Peyer's patch (tissue), 4 donors: ENCODE measurements around the gene KLHL29. TPM values are rescaled to one million over a fixed set of nuclear protein-coding genes. Genes with fewer than 3 reads are reported as not detected.
A peak's percentile ranks its signal among the peaks of the same experiment; 100 is the strongest.

Experiments
- DNase-seq, 3 donors: peaks; one replicate each; pipeline ENCODE4 v3.0.0-alpha.2; 2017 to 2019
- H3K27ac ChIP-seq, 4 donors: fragments of 200-600 bp; sonication (generic); one replicate each; pipeline ENCODE4 v1.5.1; 2016 to 2019
- H3K27me3 ChIP-seq, 2 donors: fragments of 200-600 bp; sonication (generic); one replicate each; pipeline ENCODE4 v1.5.1; 2019
- H3K36me3 ChIP-seq, 3 donors: fragments of 200-600 bp; sonication (generic); one replicate each; pipeline ENCODE4 v1.5.1; 2016 to 2019
- H3K4me1 ChIP-seq, 4 donors: fragments of 200-600 bp; sonication (generic); one replicate each; pipeline ENCODE4 v1.5.1; 2016 to 2019
- H3K4me3 ChIP-seq, 4 donors: fragments of 200-600 bp; sonication (generic); 1 replicate in 3 of 4; 2 replicates in 1 of 4; pipeline ENCODE4 v1.5.1; 2016 to 2019; ENCODE audit warnings: mild to moderate bottlenecking in 1 of 4
- H3K9me3 ChIP-seq, 4 donors: fragments of 200-600 bp; sonication (generic); one replicate each; pipeline ENCODE4 v1.5.1; 2016 to 2019; ENCODE audit warnings: mild to moderate bottlenecking in 1 of 4
- POLR2A ChIP-seq, 2 donors: fragments of 450-650 bp; IDR thresholded peaks; one replicate each; pipeline ENCODE4 v1.5.1; 2017; ENCODE audit warnings: antibody characterized with exemption in 2 of 2, mild to moderate bottlenecking in 2 of 2, moderate library complexity in 2 of 2
- total RNA-seq, 4 donors: library from RNA; depleted of rRNA; stranded (reverse); fragments of >200 nt; gene quantifications; one replicate each; pipeline ENCODE4 v1.1.0, GENCODE V29; 2016
- TF ChIP-seq, protein P1 (sequence below), 6 experiments: fragments of 450-650 bp in 4 of 6; fragments of 200-600 bp in 2 of 6; sonication (generic) in 1 of 6; IDR thresholded peaks; one replicate each; pipeline ENCODE4 v1.5.1; 2017 to 2019; ENCODE audit warnings: antibody characterized with exemption in 6 of 6, mild to moderate bottlenecking in 3 of 6, moderate library complexity in 1 of 6

The KLHL29 gene
- total RNA-seq, 4 donors from 2014 or later, result 1.1 to 18.2 (median 5.0) TPM

DNA sequence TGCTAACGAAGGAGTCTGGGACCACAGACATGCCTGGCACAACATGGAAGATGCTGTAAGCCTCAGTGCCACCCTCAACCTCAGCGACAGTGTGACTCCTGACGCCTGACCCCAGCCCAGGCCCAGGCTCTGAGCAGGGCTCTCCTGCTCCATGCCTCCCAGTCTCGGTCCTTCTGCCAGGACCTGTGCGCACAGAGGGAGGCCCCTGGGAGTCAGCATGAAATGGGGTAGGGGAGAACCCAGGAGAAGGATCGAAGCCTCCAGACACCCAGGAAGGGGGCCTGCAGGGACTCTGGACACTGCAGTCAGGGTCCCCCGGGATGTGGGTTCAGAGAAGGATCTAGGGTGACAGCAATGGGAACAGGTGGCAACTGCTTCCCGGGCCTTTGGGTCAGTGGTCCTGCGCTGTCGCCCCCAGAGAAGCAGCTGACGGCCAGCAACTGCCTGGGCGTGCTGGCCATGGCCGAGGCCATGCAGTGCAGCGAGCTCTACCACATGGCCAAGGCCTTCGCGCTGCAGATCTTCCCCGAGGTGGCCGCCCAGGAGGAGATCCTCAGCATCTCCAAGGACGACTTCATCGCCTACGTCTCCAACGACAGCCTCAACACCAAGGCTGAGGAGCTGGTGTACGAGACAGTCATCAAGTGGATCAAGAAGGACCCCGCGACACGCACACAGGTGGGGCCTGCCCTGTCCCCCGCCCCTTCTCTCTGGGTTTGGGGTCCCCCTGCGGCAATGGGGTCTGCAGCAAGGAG lies 308.0 kb downstream of the KLHL29 start:
- TF ChIP-seq POLR2A (IDR thresholded peaks at IDR 0.05), result no peak
- TF ChIP-seq, protein P1, sequence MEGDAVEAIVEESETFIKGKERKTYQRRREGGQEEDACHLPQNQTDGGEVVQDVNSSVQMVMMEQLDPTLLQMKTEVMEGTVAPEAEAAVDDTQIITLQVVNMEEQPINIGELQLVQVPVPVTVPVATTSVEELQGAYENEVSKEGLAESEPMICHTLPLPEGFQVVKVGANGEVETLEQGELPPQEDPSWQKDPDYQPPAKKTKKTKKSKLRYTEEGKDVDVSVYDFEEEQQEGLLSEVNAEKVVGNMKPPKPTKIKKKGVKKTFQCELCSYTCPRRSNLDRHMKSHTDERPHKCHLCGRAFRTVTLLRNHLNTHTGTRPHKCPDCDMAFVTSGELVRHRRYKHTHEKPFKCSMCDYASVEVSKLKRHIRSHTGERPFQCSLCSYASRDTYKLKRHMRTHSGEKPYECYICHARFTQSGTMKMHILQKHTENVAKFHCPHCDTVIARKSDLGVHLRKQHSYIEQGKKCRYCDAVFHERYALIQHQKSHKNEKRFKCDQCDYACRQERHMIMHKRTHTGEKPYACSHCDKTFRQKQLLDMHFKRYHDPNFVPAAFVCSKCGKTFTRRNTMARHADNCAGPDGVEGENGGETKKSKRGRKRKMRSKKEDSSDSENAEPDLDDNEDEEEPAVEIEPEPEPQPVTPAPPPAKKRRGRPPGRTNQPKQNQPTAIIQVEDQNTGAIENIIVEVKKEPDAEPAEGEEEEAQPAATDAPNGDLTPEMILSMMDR (IDR thresholded peaks at IDR 0.05), result no peak
- H3K36me3 ChIP-seq, result no peaks in the 10 kb centered on the region
- peak in 1 of 3 donors; percentile 41 for DNase-seq
- no peak overlapping the region for H3K27ac ChIP-seq
- H3K4me1 ChIP-seq, result no peaks in the 10 kb centered on the region
- no peaks in the 10 kb centered on the region for H3K27me3 ChIP-seq
- no peak overlapping the region for H3K4me3 ChIP-seq
- H3K9me3 ChIP-seq, result no peaks in the 10 kb centered on the region

DNA sequence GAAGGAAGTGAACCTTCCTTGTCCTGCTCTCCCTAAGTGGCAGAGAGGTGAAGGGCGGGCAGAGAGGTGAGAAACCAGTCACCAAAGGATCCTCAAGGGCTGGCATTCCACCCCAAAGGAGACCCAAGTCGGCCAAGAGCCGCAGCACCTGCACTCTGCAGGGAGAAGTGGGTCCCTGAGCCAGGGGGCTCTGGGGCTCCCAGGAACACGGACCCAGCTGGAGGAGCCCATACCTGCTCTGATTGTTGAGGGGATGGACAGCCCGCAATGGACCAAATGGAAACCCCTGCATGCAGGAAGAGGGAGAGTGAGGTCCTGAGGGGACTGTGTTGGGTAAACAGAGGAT lies 308.6 kb downstream of the KLHL29 start:
- no peaks in the 10 kb centered on the region for H3K36me3 ChIP-seq
- no peak overlapping the region for H3K27ac ChIP-seq
- TF ChIP-seq, protein P1 (IDR thresholded peaks at IDR 0.05), result no peak
- no peak for TF ChIP-seq POLR2A (IDR thresholded peaks at IDR 0.05)
- no peak for DNase-seq
- H3K4me3 ChIP-seq, result no peak overlapping the region
- H3K9me3 ChIP-seq, result no peaks in the 10 kb centered on the region
- H3K27me3 ChIP-seq, result no peaks in the 10 kb centered on the region
- no peaks in the 10 kb centered on the region for H3K4me1 ChIP-seq

DNA sequence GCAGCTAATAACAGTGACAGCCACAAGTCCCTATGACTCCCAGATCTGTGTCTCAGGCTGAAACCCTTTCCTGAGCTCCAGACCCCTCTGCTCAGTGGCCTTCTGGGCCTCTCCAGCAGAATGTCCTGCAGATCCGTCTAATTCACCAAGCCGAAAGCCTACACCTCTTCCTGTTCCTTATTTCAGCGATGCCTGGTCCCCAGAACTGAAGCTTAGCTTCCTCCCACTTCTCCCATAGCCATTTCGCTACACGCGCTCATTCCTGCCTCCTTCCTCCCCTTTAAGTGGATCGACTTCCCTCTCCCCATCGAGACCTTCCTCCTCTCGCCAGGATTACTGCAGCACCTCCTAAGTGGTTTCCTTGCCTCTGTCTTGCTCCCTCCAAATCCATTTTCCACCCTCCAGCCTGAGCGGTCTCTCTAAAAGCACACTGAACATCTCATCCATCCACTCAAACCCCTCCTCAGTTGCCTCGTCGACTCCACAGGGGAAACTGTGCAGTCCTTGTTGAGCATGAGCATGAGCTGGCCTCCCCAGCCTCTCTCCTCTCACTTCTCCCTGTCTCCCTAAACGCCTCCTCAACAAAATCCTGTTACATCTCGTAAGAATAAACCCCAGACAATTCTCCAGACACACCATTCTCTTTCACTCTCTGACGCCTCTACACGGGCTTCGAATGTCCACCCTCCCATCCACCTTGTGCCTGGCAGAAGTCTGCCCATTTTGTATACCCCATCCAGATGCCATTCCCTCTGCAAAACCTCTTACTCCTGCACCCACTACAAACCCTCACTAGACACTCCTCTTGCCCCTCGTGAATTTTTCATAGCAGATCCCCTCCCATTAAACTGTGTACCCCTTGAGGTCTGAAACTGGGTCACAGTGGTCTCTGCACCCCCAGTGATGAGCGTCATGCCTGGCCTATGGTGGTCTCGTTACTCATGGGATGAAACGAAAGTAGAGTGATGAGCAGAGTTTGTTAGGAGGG lies 309.4 kb downstream of the KLHL29 start:
- TF ChIP-seq, protein P1 (IDR thresholded peaks at IDR 0.05), result no peak
- TF ChIP-seq POLR2A (IDR thresholded peaks at IDR 0.05), result no peak
- Histone ChIP-seq H3K4me1 (no peaks in the 10 kb centered on the region), H3K4me3 (no peak overlapping the region), H3K27me3 (no peaks in the 10 kb centered on the region), H3K36me3 (peaks cover 0 to 2% (median 0%) of the 10 kb centered on the region in 3 donors), H3K9me3 (no peaks in the 10 kb centered on the region), H3K27ac (no peak overlapping the region)
- DNase-seq, result no peak

DNA sequence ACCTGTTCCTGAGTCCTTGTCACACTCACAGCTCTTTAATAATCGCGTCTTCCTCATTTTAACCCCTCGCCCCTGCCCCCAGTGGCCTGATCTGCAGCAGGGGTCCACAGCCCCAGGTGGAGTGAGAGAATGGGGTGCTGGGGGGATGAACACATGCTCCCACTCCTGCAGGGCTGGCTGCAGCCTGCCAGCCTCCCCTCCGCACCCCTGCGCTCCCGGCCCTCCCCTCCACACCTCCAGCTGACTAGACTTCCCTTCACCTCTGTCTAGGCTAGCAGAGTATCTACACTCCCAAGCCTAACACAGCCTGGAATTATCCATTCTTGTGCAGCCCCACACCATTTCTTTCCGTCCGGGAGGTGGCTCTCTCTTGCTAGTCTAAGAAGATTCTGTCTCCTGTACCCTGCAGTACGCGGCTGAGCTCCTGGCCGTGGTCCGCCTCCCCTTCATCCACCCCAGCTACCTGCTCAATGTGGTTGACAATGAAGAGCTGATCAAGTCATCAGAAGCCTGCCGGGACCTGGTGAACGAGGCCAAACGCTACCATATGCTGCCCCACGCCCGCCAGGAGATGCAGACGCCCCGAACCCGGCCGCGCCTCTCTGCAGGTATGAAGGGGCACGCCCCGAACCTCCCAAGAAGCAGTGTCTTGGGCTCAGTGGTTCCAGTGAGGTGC lies 310.4 kb downstream of the KLHL29 start:
- Histone ChIP-seq H3K27ac (no peak overlapping the region), H3K36me3 (peaks cover 0 to 6% (median 0%) of the 10 kb centered on the region in 3 donors), H3K9me3 (no peaks in the 10 kb centered on the region), H3K4me1 (no peaks in the 10 kb centered on the region), H3K27me3 (no peaks in the 10 kb centered on the region), H3K4me3 (no peak overlapping the region)
- TF ChIP-seq POLR2A (IDR thresholded peaks at IDR 0.05), result no peak
- TF ChIP-seq, protein P1 (IDR thresholded peaks at IDR 0.05), result no peak
- DNase-seq, result no peak

DNA sequence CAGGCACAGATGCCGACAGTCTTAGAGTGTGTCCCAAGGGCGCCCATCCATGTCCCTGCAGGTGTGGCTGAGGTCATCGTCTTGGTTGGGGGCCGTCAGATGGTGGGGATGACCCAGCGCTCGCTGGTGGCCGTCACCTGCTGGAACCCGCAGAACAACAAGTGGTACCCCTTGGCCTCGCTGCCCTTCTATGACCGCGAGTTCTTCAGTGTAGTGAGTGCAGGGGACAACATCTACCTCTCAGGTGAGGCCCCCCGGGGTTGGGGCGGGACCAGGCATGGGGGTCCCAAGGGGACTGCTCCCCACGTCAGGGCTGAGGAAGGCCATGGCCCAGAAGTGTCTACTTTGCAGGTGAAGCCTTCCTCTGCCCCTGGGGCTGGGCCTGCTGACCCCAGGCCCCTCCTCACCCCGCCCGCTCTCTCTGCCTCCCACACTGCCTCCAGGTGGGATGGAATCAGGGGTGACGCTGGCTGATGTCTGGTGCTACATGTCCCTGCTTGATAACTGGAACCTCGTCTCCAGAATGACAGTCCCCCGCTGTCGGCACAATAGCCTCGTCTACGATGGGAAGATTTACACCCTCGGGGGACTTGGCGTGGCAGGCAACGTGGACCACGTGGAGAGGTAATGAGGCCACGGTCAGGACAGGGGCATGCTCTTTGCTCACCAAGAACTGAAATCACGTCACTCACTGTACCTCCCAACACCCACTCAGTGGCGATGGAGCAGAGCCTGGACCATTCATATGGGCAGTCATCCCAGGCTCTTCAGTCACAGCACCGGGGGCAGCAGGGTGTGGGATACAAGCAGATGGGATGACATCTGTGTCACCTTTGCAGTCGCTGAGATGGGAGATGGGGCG lies 311.1 kb downstream of the KLHL29 start:
- Histone ChIP-seq H3K36me3 (peaks cover 0 to 6% (median 0%) of the 10 kb centered on the region in 3 donors), H3K4me1 (no peaks in the 10 kb centered on the region), H3K27me3 (no peaks in the 10 kb centered on the region), H3K4me3 (no peak overlapping the region), H3K27ac (no peak overlapping the region), H3K9me3 (no peaks in the 10 kb centered on the region)
- no peak for DNase-seq
- TF ChIP-seq POLR2A (IDR thresholded peaks at IDR 0.05), result no peak
- TF ChIP-seq, protein P1 (IDR thresholded peaks at IDR 0.05), result no peak
